GM12865 (cell line): ENCODE measurements around the gene SMPD1.

Experiments
- DNase-seq: peaks from one replicate; pipeline ENCODE4 v3.0.0; 2010; ENCODE audit warnings: low read depth
- H3K4me3 ChIP-seq: 2 replicates; pipeline ENCODE4 v1.5.1; 2011; ENCODE audit warnings: mild to moderate bottlenecking, low read depth, low read length, control low read depth
- TF ChIP-seq, protein P1 (sequence below): IDR thresholded peaks from 2 replicates; pipeline ENCODE4 v1.5.1; 2011; ENCODE audit warnings: low read length, control low read depth, low read depth, inconsistent platforms; ENCODE audit not compliant: insufficient read depth; ENCODE audit errors: missing control alignments

Gene SMPD1

DNA sequence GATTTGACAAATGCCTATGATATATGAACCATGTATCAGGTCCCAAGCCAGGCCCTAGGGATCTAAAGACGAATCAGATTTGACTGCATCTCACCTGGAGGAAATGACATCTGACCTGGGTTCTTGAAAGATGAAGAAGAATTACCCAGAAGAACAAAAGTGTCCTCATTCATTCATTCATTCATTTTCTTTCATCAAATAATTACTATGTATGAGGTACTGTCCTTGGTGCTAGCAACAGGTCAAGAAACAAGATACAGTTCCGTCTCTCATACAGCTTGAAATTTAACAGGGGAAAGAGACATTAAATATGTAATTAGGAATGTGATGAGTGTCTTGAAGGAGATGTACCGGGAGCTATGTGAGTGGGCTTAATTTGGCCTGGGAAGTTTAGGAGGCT lies 30.4 kb downstream of the SMPD1 start:
- no peak for DNase-seq
- TF ChIP-seq, protein P1, sequence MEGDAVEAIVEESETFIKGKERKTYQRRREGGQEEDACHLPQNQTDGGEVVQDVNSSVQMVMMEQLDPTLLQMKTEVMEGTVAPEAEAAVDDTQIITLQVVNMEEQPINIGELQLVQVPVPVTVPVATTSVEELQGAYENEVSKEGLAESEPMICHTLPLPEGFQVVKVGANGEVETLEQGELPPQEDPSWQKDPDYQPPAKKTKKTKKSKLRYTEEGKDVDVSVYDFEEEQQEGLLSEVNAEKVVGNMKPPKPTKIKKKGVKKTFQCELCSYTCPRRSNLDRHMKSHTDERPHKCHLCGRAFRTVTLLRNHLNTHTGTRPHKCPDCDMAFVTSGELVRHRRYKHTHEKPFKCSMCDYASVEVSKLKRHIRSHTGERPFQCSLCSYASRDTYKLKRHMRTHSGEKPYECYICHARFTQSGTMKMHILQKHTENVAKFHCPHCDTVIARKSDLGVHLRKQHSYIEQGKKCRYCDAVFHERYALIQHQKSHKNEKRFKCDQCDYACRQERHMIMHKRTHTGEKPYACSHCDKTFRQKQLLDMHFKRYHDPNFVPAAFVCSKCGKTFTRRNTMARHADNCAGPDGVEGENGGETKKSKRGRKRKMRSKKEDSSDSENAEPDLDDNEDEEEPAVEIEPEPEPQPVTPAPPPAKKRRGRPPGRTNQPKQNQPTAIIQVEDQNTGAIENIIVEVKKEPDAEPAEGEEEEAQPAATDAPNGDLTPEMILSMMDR = no peak
- no peak overlapping the region for H3K4me3 ChIP-seq

DNA sequence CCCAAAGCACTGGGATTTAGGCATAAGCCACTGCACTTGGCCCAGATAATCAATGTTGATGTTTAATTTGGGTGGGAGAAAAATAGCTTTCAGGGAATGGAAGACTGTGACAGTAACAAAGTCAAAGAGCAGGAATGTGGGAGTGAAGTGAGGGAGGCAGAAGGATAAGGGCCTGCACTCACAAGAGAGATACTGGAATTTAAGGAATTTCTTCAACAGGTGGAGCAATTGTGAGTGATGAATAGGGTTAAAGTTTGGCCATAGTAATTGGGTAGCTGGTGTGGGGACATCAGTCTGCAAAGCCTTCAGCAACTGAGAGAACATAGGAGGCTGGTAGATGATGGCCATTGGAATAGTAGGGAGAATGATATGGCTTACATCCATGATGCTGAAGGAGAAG lies 37.2 kb downstream of the SMPD1 start:
- DNase-seq = no peak
- TF ChIP-seq, protein P1 = no peak
- no peak overlapping the region for H3K4me3 ChIP-seq

DNA sequence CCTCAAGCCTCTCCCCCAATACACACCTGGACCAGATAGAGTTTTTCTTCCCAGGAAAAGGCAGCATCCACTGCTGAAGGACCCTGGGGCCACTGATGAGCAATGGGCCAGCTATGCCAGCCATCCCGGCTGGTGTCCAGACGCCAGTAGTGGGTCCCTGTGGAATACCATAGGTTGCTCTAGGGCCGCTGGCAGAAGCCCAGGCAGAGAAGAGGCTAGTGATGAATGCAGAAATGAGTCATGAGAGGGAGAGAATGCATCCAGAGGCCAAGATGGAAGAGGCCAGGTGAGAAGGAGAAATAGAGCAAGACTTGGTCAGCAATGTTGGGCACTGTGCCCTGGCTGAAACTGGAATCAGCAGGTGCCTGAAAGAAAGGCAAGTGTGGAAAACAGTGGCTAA lies 41.6 kb downstream of the SMPD1 start:
- TF ChIP-seq, protein P1 = no peak
- H3K4me3 ChIP-seq = no peak overlapping the region
- DNase-seq = no peak

DNA sequence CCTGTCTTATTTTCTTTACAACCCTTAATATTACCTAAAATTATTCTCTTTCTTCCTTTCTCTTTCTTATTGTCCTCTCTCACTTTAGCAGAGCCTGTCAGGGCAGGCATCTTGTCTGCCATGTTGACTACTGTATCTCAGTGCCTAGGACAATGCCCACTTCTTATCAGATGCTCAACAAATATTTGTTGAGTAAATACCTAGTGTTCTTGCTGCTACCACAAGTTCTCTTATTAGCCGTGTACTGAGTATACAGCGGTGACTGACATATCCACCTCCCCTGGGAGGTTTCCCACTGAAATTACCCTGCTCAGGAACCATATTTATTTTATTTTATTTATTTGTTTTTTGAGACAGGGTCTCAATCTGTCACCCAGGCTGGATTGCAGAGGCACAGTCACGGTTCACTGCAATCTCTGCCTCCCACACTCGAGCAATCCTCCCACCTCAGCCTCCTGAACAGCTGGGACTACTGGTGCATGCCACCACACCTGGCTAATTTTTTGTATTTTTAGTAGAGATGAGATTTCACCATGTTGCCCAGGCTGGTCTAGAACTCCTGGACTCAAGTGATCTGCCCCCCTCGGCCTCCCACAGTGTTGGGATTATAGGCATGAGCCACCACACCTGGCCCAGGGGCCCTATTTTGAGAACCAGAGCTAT lies 43.9 kb downstream of the SMPD1 start:
- no peak overlapping the region for H3K4me3 ChIP-seq
- peak; percentile 55 for DNase-seq
- TF ChIP-seq, protein P1 = no peak

DNA sequence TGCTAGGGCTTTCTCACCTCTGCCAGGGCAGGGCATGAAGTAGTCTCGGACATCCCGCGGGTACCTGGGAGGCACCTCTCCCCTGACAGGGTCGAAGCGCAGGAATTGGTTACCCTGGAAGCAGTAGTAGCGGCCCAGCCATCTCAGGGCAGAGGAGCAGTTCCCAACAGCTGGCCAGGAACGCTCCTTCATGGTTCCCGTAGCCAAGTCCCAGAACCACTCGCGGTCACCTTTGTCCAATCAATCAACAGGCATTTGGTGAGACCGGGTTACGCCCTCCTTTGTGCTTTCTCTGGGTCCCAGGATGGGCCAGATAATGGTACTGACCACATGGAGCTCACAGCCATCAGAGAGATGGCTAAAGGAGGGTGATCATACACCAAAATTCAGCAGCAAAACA lies 47.1 kb downstream of the SMPD1 start:
- no peak for DNase-seq
- H3K4me3 ChIP-seq = no peak overlapping the region
- TF ChIP-seq, protein P1 = no peak

DNA sequence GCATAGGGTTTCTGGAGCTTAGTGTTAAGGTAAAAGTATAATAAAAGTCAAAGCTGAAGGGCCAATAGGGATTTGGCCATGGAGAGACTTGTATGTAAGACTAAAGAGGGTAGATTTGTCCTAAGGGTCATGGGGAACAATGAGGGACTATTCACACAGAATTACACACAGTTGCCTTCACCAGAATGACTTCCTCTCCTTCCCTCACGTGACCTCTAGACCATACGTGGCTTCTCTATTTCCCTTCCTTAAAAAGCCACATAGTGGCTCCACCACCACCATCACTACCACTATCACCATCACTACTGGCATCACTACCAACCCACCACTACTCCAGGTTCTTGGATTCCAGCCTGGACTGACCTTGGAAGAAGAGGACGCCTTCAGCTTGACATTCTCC lies 47.7 kb downstream of the SMPD1 start:
- H3K4me3 ChIP-seq = no peak overlapping the region
- TF ChIP-seq, protein P1 = no peak
- peak; percentile 17 for DNase-seq

DNA sequence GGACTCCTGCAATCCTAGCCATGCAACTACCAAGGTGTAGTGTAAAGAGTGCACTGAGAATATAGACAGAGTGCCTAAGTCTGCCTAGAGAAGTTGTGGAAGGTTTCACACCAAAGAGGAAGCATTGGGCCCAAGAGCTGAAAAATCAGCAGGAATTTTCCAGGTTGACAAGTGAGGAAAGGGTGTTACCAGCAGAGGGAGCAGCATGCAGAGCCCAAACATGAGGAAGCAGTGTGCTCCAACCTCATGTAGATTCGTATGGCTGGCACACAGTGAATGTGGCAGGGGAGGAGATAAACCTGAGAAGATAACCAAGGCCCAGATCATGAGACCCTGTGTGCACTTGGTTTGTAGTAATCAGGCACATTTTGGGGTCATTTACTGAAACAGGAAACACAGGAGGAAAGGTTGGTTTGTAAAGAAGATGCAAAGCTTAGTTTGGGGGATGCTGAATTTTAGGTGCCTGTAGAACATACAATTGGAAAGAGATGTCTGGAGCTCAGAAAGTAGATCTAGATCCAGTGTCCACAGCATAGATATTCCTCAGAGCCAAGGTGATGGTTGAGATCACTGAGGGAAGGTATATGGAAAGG lies 48.8 kb downstream of the SMPD1 start:
- no peak overlapping the region for H3K4me3 ChIP-seq
- peak; percentile 52 for DNase-seq

More for the DNA sequence above, 48.8 kb downstream of the SMPD1 start:
- TF ChIP-seq, protein P1 = peak; percentile 63
